ENCODE results near the gene RPP40. TPM values are rescaled to one million over a fixed set of nuclear protein-coding genes. Genes with fewer than 3 reads are reported as not detected.

Gene RPP40
- polyA plus RNA-seq, 1 donor (not counting 4 experiments of a cell fraction or from before 2014, with no cell fraction given) = 12.4 TPM

GRCh38 chr6:5011346-5011745 is 7.5 kb upstream of the RPP40 start:
- Histone ChIP-seq H3K79me2 (ENCODE audit: control insufficient read depth, insufficient read depth, low read length) (no peaks in the 10 kb centered on the region), H2AFZ (ENCODE audit: control insufficient read depth, low read length) (no peak overlapping the region), H3K9me3 (ENCODE audit: control insufficient read depth, low read depth, low read length) (no peaks in the 10 kb centered on the region), H3K27me3 (ENCODE audit: control insufficient read depth, extremely low read depth, insufficient read depth, low read length) (no peaks in the 10 kb centered on the region), H3K27ac (ENCODE audit: control insufficient read depth, insufficient read depth, low read length) (no peak overlapping the region), H3K4me1 (ENCODE audit: control insufficient read depth, extremely low read depth, insufficient read depth, low read length) (no peaks in the 10 kb centered on the region), H3K4me3 (ENCODE audit: control insufficient read depth in 2 of 3, extremely low read depth in 1 of 3, insufficient read depth in 2 of 3, low read depth in 1 of 3, low read length in 3 of 3) (no peak overlapping the region), H3K4me2 (ENCODE audit: control insufficient read depth, extremely low read depth, insufficient read depth, low read depth, low read length) (no peak overlapping the region), H3K36me3 (ENCODE audit: control insufficient read depth in 2 of 2, extremely low read depth in 1 of 2, insufficient read depth in 2 of 2, low read length in 2 of 2) (no peaks in the 10 kb centered on the region), H3K9ac (ENCODE audit: control insufficient read depth, extremely low read depth, insufficient read depth, low read length) (no peak overlapping the region), H3K9me1 (ENCODE audit: control insufficient read depth, extremely low read depth, insufficient read depth, low read length) (no peaks in the 10 kb centered on the region), H4K20me1 (ENCODE audit: control insufficient read depth, extremely low read depth, insufficient read depth, low read length) (no peaks in the 10 kb centered on the region)
- FAIRE-seq = no peak
- DNase-seq (ENCODE audit: low read depth, low spot score) = no peak
- no peak for TF ChIP-seq CTCF (optimal IDR thresholded peaks at IDR 0.05 in 1 of 3, IDR thresholded peaks at IDR 0.05 in 1 of 3, conservative IDR thresholded peaks at IDR 0.05 in 1 of 3; ENCODE audit: extremely low read depth in 1 of 3, insufficient read depth in 2 of 3, low read length in 3 of 3)
- TF ChIP-seq EZH2 (IDR thresholded peaks at IDR 0.05; ENCODE audit: low read length) = no peak
- dilution Hi-C loops (cut with MboI; ENCODE audit: extremely low pct_ligation_motif_present, low sequenced_read_pairs) = no loop called here

GRCh38 chr6:5007531-5007930 is 3.7 kb upstream of the RPP40 start:
- Histone ChIP-seq H3K9ac (ENCODE audit: control insufficient read depth, extremely low read depth, insufficient read depth, low read length) (no peak overlapping the region), H3K27ac (ENCODE audit: control insufficient read depth, insufficient read depth, low read length) (no peak overlapping the region), H4K20me1 (ENCODE audit: control insufficient read depth, extremely low read depth, insufficient read depth, low read length) (no peaks in the 10 kb centered on the region), H3K27me3 (ENCODE audit: control insufficient read depth, extremely low read depth, insufficient read depth, low read length) (no peaks in the 10 kb centered on the region), H3K36me3 (ENCODE audit: control insufficient read depth in 2 of 2, extremely low read depth in 1 of 2, insufficient read depth in 2 of 2, low read length in 2 of 2) (no peaks in the 10 kb centered on the region), H2AFZ (ENCODE audit: control insufficient read depth, low read length) (no peak overlapping the region), H3K4me3 (ENCODE audit: control insufficient read depth in 2 of 3, extremely low read depth in 1 of 3, insufficient read depth in 2 of 3, low read depth in 1 of 3, low read length in 3 of 3) (no peak overlapping the region), H3K9me3 (ENCODE audit: control insufficient read depth, low read depth, low read length) (no peaks in the 10 kb centered on the region), H3K4me1 (ENCODE audit: control insufficient read depth, extremely low read depth, insufficient read depth, low read length) (no peaks in the 10 kb centered on the region), H3K79me2 (ENCODE audit: control insufficient read depth, insufficient read depth, low read length) (no peaks in the 10 kb centered on the region), H3K4me2 (ENCODE audit: control insufficient read depth, extremely low read depth, insufficient read depth, low read depth, low read length) (no peak overlapping the region), H3K9me1 (ENCODE audit: control insufficient read depth, extremely low read depth, insufficient read depth, low read length) (no peaks in the 10 kb centered on the region)
- dilution Hi-C loops (cut with MboI; ENCODE audit: extremely low pct_ligation_motif_present, low sequenced_read_pairs) = no loop called here
- FAIRE-seq = no peak
- no peak for TF ChIP-seq EZH2 (IDR thresholded peaks at IDR 0.05; ENCODE audit: low read length)
- no peak for TF ChIP-seq CTCF (optimal IDR thresholded peaks at IDR 0.05 in 1 of 3, IDR thresholded peaks at IDR 0.05 in 1 of 3, conservative IDR thresholded peaks at IDR 0.05 in 1 of 3; ENCODE audit: extremely low read depth in 1 of 3, insufficient read depth in 2 of 3, low read length in 3 of 3)
- DNase-seq (ENCODE audit: low read depth, low spot score) = no peak
